ENCODE data around the gene EARS2.
A peak's percentile ranks its signal among the peaks of the same experiment; 100 is the strongest.
"Not testable (repeated sequence)": the region's sequence is repeated elsewhere in the genome, so short reads cannot be mapped to it uniquely, and the experiment has no call there.

EARS2 gene

GRCh38 chr16:23556881-23557778 lies at the start of gene EARS2, which contains the start of gene UBFD1:
EARS2 (minus strand) TSS chr16:23557350; CDS start chr16:23557343, 7 bp downstream.
UBFD1 (plus strand) TSS chr16:23557727; CDS start chr16:23557743, 16 bp downstream.
- FAIRE-seq (peak; percentile 41), DNase-seq (ENCODE audit: insufficient read length, low spot score) (peak; percentile 93)
- TF ChIP-seq POLR2A (IDR thresholded peaks at IDR 0.05; ENCODE audit: low read depth, low read length): peak; percentile 53

- FAIRE-seq (no peak), DNase-seq (ENCODE audit: insufficient read length, low spot score) (no peak)
Observed at GRCh38 chr16:23597003-23597756, 40.0 kb upstream of the EARS2 start.

GRCh38 chr16:23595951-23596720 lies 39.0 kb upstream of the EARS2 start, which contains the start of gene NDUFAB1:
NDUFAB1 (minus strand) TSS chr16:23596316; CDS start chr16:23596290, 26 bp downstream.
- DNase-seq (ENCODE audit: insufficient read length, low spot score) (peak; percentile 89), FAIRE-seq (no peak)
- TF ChIP-seq POLR2A (IDR thresholded peaks at IDR 0.05; ENCODE audit: low read depth, low read length): peak; percentile 60

More at GRCh38 chr16:23597003-23597756, 40.0 kb upstream of the EARS2 start:
- TF ChIP-seq POLR2A (IDR thresholded peaks at IDR 0.05; ENCODE audit: low read depth, low read length): no peak

GRCh38 chr16:23595246-23595950 lies 38.2 kb upstream of the EARS2 start:
- DNase-seq (ENCODE audit: insufficient read length, low spot score) (no peak), FAIRE-seq (no peak)
- TF ChIP-seq POLR2A (IDR thresholded peaks at IDR 0.05; ENCODE audit: low read depth, low read length): no peak

DNA sequence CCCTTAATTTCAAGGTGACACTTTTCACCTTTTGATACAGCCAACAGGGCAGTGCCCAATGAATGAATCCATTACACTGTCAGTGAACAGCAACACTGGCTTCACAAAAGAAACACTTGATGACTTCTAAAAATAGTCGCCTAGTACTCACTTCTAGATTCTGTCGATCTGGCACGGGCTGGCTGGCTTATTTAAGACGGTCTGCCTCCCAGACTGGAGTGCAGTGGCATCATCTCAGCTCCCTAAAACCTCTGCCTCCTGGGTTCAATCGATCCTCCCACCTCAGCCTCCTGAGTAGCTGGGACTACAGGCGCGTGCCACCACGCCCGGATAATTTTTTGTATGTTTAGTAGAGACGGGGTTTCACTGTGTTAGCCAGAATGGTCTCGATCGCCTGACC lies 37.0 kb upstream of the EARS2 start:
- TF ChIP-seq POLR2A (IDR thresholded peaks at IDR 0.05; ENCODE audit: low read depth, low read length): no peak
- no peak for FAIRE-seq
- DNase-seq (ENCODE audit: insufficient read length, low spot score): no peak

GRCh38 chr16:23590181-23590580 lies 33.0 kb upstream of the EARS2 start:
- TF ChIP-seq POLR2A (IDR thresholded peaks at IDR 0.05; ENCODE audit: low read depth, low read length): no peak
- DNase-seq (ENCODE audit: insufficient read length, low spot score) (no peak), FAIRE-seq (no peak)

- no peak for DNase-seq (ENCODE audit: insufficient read length, low spot score)
- FAIRE-seq: no peak
- TF ChIP-seq POLR2A (IDR thresholded peaks at IDR 0.05; ENCODE audit: low read depth, low read length): no peak
Observed at GRCh38 chr16:23587726-23588125, 30.6 kb upstream of the EARS2 start.

DNA sequence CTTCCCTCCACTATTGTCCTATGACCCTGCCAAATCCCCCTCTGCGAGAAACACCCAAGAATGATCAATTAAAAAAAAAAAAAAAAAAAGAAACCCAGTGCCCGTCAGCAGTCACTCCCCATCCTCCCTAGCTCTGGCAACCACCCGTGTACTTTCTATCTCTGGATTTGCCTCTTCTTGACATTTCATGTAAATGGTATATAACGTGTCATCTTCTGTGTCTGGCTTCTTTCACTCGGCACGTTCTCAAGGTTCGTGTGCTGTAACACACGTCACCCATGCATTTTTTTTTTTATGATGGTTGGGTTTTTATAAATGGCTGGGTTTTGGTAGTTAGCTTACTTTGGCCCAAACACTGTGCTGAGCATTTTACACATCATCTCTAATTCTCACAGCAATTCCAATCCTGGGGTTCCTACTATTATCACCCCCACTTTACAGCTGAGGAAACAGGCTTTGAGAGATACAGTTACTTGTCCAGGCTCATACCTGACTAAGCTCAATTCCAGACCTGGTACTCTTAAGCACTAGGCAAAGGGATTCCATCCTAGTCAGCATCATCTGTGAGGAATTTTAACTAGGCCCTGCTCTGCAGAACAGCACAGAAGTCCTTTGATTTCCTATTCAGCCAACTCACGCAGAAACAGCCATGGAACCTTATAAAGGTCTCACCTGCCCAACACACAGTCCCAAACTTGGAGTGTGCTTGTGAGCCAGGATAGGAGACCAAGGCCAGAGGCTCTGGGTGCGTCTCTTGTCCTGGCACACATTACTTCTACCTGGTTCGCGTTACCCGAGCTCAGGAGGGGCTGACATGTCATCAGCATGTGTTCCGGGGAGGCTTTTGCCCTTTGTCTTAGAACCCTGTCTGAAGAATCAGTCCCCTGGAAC lies 27.3 kb upstream of the EARS2 start:
- TF ChIP-seq POLR2A (IDR thresholded peaks at IDR 0.05; ENCODE audit: low read depth, low read length): no peak
- FAIRE-seq: no peak
- DNase-seq (ENCODE audit: insufficient read length, low spot score): no peak

- not testable (repeated sequence) for FAIRE-seq; DNase-seq (ENCODE audit: insufficient read length, low spot score)
Observed at GRCh38 chr16:23583271-23583670, 26.1 kb upstream of the EARS2 start.

DNA sequence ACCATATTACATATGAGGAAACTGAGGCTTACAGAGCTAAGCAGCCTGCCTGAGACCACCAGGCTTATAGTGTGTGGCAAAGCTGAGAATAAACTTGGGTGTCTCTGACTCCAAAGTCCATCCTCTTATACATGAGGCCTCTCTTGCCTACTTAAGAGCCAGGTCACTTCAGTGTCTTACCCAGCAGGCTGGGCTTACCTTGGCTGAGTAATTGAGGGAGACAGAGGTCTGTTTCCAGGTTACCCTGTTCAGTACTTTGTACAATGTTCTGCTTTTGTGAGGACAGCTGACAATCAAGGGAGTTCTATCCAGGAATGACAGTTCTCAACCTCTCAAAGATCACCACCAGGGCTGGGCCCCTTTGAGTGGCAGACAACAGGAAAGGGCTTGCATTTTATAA lies 24.6 kb upstream of the EARS2 start:
- DNase-seq (ENCODE audit: insufficient read length, low spot score) (no peak), FAIRE-seq (no peak)
- no peak for TF ChIP-seq POLR2A (IDR thresholded peaks at IDR 0.05; ENCODE audit: low read depth, low read length)

- no peak for DNase-seq (ENCODE audit: insufficient read length, low spot score)
- no peak for TF ChIP-seq POLR2A (IDR thresholded peaks at IDR 0.05; ENCODE audit: low read depth, low read length)
- no peak for FAIRE-seq
Observed at GRCh38 chr16:23580391-23580790, 23.2 kb upstream of the EARS2 start.

DNA sequence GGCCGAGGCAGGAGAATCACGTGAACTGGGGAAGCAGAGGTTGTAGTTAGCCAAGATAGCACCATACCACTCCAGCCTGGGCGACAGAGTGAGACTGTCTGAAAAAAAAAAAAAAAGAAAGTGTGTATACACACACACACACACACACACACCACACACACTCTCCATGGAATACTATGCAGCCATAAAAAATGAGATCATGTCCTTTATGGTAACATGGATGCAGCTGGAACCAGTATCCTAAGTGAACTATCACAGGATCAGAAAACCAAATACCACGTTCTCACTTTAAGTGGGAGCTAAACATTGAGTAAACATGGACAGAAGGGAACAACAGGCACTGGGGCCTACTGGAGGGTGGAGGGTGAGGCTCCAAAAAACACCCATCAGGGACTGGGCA lies 22.2 kb upstream of the EARS2 start:
- TF ChIP-seq POLR2A (IDR thresholded peaks at IDR 0.05; ENCODE audit: low read depth, low read length): no peak
- FAIRE-seq: no peak
- no peak for DNase-seq (ENCODE audit: insufficient read length, low spot score)

Data from H54 (cell line).